ENCODE measurements around the gene SH3BGRL2. TPM values are rescaled to one million over a fixed set of nuclear protein-coding genes. Genes with fewer than 3 reads are reported as not detected.

Gene SH3BGRL2
- total RNA-seq, 3 donors from 2014 or later (not counting 1 experiment from before 2014, with no cell fraction given) = 0.68 to 5.8 (median 1.6) TPM

GRCh38 chr6:79605061-79605460 lies 26.1 kb upstream of the SH3BGRL2 start:
- DNase-seq (no peak), ATAC-seq (peak; percentile 50 to 93 (median 70))
- Mint-ChIP-seq H3K27me3 (ENCODE audit: low read depth in 2 of 2) (no peaks in the 10 kb centered on the region), H3K9me3 (peaks cover 0 to 2% of the 10 kb centered on the region in 2 donors), H3K4me3 (no peak overlapping the region), H3K36me3 (no peaks in the 10 kb centered on the region), H3K27ac (no peak overlapping the region), H3K4me1 (peaks cover 9 to 22% of the 10 kb centered on the region in 2 donors)
- no peak for TF ChIP-seq CTCF (IDR thresholded peaks at IDR 0.05)
- intact Hi-C loops (cut with micrococcal nuclease) = no loop called here
- Histone ChIP-seq H3K4me3 (ENCODE audit: low read length) (no peak overlapping the region), H3K36me3 (ENCODE audit: control insufficient read depth, insufficient read depth, low read length) (no peaks in the 10 kb centered on the region), H3K9me3 (ENCODE audit: control insufficient read depth, insufficient read depth, low read length) (no peaks in the 10 kb centered on the region), H3K27me3 (ENCODE audit: control insufficient read depth, insufficient read depth, low read length) (no peaks in the 10 kb centered on the region), H3K4me1 (ENCODE audit: control insufficient read depth, insufficient read depth, low read length) (no peaks in the 10 kb centered on the region), H3K27ac (ENCODE audit: low read length) (no peak overlapping the region)
- WGBS (ENCODE audit: insufficient coverage) = 54% methylated on average over 3 of the region's 3 CpGs

DNA sequence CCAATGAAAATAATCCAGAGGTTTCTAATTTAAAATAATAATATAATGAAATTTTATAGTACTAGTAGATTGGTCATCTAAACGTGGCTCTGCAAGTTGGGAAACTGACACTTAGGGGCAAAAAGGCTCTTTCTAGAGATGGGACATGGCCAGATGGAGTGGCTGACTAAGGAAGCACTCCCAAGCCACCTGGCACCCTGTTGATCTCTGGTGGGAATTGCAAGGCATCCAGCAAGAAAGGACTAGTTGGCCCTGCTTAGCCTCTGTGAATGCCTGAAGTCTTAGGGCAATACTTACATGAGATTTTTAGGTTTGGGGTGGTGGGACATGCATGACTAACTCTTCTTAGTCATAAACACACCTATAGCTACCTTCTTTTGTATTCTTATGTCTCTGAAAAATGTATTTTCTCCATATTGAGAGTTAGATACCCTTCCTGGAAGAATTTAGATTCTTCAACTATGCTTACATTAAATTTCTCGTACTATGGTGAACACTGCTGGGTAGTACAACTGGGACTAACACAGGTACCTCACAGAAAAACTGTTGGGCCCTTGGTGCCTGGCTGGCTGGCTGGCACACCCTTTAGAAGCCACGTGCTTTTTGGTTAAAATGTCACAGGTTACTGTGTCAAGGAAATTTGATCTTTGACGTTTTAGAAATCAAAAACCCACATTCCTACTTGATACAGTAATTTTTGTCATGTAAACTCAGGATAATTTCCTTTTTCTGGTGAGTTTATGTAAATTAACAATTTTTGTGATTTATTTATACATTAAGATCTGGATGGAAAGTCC lies 25.0 kb upstream of the SH3BGRL2 start:
- no peak for TF ChIP-seq CTCF (IDR thresholded peaks at IDR 0.05)

GRCh38 chr6:79607000-79607399 lies 24.1 kb upstream of the SH3BGRL2 start:
- no peak overlapping the region for H3K4me3 ChIP-seq (ENCODE audit: low read length)
- DNase-seq (no peak), ATAC-seq (no peak)
- 82% methylated on average over 2 of the region's 3 CpGs for WGBS (ENCODE audit: insufficient coverage)
- no peak overlapping the region for H3K27ac ChIP-seq (ENCODE audit: low read length)
- no peaks in the 10 kb centered on the region for H3K27me3 Mint-ChIP-seq (ENCODE audit: low read depth in 2 of 2)
- TF ChIP-seq CTCF (IDR thresholded peaks at IDR 0.05) = no peak
- intact Hi-C loops (cut with micrococcal nuclease) = no loop called here
- no peaks in the 10 kb centered on the region for H3K9me3 ChIP-seq (ENCODE audit: control insufficient read depth, insufficient read depth, low read length)
- no peaks in the 10 kb centered on the region for H3K4me1 ChIP-seq (ENCODE audit: control insufficient read depth, insufficient read depth, low read length)
- H3K9me3 Mint-ChIP-seq = peaks cover 0 to 2% of the 10 kb centered on the region in 2 donors
- H3K4me3 Mint-ChIP-seq = no peak overlapping the region
- no peaks in the 10 kb centered on the region for H3K36me3 ChIP-seq (ENCODE audit: control insufficient read depth, insufficient read depth, low read length)
- peaks cover 9 to 22% of the 10 kb centered on the region in 2 donors for H3K4me1 Mint-ChIP-seq
- no peaks in the 10 kb centered on the region for H3K27me3 ChIP-seq (ENCODE audit: control insufficient read depth, insufficient read depth, low read length)
- no peaks in the 10 kb centered on the region for H3K36me3 Mint-ChIP-seq
- no peak overlapping the region for H3K27ac Mint-ChIP-seq

More for the DNA sequence above, 25.0 kb upstream of the SH3BGRL2 start:
- intact Hi-C loops (cut with micrococcal nuclease) = no loop called here
- no peaks in the 10 kb centered on the region for H3K36me3 Mint-ChIP-seq
- ATAC-seq (no peak), DNase-seq (no peak)
- Histone ChIP-seq H3K27ac (ENCODE audit: low read length) (no peak overlapping the region), H3K36me3 (ENCODE audit: control insufficient read depth, insufficient read depth, low read length) (no peaks in the 10 kb centered on the region), H3K9me3 (ENCODE audit: control insufficient read depth, insufficient read depth, low read length) (no peaks in the 10 kb centered on the region), H3K27me3 (ENCODE audit: control insufficient read depth, insufficient read depth, low read length) (no peaks in the 10 kb centered on the region), H3K4me3 (ENCODE audit: low read length) (no peak overlapping the region), H3K4me1 (ENCODE audit: control insufficient read depth, insufficient read depth, low read length) (no peaks in the 10 kb centered on the region)
- H3K27me3 Mint-ChIP-seq (ENCODE audit: low read depth in 2 of 2) = no peaks in the 10 kb centered on the region
- peaks cover 0 to 2% of the 10 kb centered on the region in 2 donors for H3K9me3 Mint-ChIP-seq
- H3K27ac Mint-ChIP-seq = no peak overlapping the region
- no peak overlapping the region for H3K4me3 Mint-ChIP-seq
- H3K4me1 Mint-ChIP-seq = peaks cover 9 to 22% of the 10 kb centered on the region in 2 donors
- WGBS (ENCODE audit: insufficient coverage) = 68% methylated on average over 3 of the region's 4 CpGs

All from natural killer cell (primary cell).